GM18867 (cell line): ENCODE measurements around the gene USP1.
A peak's percentile ranks its signal among the peaks of the same experiment; 100 is the strongest.

ENCODE experiments used
- ATAC-seq: cut with Tn5 transposase; IDR thresholded peaks from one replicate; pipeline ENCODE4 v1.9.1; 2021; ENCODE audit warnings: mild to moderate bottlenecking, moderate library complexity; ENCODE audit not compliant: unreplicated experiment

USP1 gene

DNA sequence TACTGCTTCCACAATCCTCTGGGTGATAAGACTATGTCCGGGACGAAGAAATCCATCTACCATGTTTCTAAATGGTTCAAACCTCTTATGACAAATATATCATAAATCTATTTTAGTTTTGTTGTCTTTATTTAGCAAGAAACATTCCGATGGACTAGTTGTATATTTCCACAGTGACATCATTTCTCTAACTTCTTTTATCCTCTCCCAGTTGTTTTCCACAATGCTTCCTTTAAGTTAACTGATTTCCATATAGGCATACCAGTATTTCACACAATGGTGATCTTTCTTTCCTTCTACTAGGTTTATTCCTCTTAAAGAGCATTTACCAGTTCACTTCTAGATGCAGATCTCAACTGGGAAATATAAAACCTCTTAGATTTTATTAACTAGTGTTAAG, 44.8 kb downstream of the USP1 start:
- ATAC-seq, result no peak

DNA sequence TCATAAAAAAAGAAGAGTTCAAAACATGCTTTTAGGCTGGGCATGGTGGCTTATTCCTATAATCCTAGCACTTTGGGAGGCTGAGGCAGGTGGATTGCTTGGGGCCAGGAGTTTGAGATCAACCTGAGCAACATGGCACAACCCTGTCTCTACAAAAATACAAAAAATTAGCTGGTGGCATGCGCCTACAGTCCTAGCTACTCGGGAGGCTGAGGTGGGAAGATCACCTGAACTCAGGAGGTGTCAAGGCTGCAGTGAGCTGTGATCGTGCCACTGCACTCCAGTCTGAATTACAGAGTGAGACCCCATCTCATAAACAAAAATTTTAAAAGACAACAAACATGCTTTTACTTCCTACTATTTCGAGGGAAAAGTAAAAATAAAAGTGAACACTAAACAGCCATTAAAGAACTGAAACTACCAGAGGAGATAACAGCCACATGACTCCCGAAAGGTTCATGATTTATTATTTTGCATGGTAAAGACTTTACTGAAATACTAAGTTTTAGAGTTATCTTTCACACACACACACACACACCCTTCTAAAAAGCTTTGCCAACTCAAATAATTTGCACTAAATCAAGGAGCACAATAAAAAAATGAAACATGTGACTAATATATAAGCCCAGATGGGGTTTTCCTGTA, 48.1 kb downstream of the USP1 start:
- peak; percentile 44 for ATAC-seq

DNA sequence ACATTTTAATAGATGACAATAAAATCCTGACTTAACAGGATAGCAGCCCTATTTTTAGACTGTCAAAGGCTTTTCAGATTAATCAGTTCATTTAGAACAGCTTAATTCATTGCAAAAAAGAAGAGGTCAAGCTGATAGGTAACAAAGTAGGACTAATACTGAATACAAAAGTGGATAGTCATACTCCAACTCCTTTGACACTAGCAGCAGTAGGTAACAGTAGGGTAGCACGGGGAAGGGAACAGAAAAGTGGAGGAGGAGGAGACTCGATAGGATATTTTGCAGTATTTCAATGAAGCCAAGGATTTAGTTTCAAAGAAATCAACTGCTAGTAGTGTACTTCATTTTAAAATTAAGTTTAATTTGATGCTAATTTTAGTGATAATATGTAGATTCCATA, 51.1 kb downstream of the USP1 start:
- no peak for ATAC-seq

DNA sequence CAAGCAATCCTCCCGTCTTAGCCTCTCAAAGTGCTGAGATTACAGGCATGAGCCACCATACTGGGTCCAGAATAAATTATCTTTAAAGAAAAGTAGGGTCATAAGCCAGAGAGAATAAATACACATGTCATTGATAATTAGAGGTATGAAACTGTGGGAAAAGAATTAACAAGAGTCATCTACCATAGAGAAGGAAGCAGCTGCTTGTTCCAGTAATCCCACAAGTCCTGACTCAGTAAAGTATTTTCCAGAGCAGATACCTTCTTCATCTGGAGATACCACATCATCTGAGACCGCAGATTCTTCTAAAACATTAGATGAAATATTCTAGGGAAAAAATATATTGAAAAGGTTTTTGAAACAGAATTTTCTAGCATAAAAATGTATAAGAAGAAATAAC, 55.7 kb downstream of the USP1 start:
- no peak for ATAC-seq

DNA sequence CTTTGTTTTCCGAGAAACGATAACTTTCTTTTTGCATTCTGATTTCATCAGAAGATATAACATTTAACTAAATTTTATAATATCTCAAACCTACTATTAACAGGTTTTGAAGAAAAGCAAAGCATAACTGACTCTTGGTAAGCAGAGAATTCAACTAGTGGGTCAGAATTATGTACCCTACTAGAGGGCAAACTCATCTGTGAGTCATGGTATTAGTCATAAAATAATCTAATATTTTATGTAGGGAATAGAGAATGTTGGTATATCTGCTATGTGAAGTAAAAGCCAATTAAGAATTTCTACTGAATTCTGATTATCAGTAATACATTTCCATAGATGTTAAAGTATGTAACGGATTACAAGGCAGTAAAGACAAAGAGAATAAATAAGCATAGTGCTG, 56.8 kb downstream of the USP1 start:
- no peak for ATAC-seq

DNA sequence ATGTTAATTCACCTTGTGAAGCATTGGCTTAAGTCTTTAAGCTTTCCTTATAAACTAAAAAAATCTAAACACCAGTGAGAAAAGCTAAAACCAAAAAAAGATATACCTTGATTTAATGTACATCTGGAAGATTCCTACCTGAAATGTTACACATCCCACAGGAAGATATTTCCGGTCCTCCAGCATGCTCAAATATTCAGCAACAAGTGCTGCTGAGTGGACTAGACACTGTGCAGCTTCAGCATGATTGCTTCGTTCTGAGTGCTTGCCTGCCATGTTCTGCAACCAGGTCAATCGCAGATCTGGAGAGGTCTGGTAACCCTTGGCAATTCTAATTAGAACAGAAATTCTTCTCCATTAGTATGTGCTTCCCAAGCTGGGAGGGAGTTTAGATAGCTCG, 57.3 kb downstream of the USP1 start:
- ATAC-seq, result no peak

DNA sequence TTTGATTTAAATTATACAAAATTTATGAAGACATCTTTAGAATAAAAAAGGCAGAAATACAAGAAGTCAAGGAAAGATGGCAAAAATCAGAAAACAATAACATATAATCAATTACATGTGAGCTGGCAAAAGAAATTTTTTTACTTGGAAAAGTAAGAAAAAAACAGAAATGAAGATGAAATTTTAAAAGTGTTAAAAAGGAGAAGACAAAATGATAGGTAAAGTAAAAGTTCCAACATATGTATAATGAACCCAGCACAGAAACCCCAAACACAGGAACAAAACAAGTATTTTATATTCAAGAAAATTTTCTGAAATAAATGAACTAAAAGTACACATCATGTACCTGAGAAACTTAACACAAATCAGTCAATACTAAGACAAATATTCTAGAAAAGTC, 63.4 kb downstream of the USP1 start:
- no peak for ATAC-seq
